VCaP (cell line): ENCODE data around the gene BTBD17.

Experiments used
- H3K27ac ChIP-seq: fragments of 450-650 bp; 2 replicates; pipeline ENCODE4 v1.5.1; 2017
- TF ChIP-seq, protein P1 (sequence below): fragments of 450-650 bp; conservative IDR thresholded peaks from 2 replicates; pipeline ENCODE4 v1.5.1; 2017; ENCODE audit warnings: mild to moderate bottlenecking, moderate library complexity

Gene BTBD17

GRCh38 chr17:74362810-74363498, 1.3 kb upstream of the BTBD17 start:
- TF ChIP-seq, protein P1, sequence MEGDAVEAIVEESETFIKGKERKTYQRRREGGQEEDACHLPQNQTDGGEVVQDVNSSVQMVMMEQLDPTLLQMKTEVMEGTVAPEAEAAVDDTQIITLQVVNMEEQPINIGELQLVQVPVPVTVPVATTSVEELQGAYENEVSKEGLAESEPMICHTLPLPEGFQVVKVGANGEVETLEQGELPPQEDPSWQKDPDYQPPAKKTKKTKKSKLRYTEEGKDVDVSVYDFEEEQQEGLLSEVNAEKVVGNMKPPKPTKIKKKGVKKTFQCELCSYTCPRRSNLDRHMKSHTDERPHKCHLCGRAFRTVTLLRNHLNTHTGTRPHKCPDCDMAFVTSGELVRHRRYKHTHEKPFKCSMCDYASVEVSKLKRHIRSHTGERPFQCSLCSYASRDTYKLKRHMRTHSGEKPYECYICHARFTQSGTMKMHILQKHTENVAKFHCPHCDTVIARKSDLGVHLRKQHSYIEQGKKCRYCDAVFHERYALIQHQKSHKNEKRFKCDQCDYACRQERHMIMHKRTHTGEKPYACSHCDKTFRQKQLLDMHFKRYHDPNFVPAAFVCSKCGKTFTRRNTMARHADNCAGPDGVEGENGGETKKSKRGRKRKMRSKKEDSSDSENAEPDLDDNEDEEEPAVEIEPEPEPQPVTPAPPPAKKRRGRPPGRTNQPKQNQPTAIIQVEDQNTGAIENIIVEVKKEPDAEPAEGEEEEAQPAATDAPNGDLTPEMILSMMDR, result no peak
- no peak overlapping the region for H3K27ac ChIP-seq

DNA sequence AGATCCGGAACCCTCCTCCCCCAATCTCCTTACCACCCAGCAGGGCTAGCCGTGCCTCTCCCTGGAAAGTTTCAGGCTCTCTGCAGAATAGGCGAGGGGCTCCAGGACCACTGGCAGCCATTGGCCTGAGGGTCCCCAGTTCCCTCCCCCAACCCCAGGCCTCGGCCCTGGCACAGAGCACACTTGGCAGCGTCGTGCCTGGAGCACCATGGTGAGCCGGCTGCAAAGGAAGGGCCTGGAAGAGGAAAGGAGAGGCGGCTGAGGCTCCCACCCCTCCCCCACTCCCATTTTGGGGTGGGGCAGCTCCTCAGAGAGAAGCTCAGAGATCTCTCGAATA, 369 bp upstream of the BTBD17 start:
- TF ChIP-seq, protein P1, result no peak
- H3K27ac ChIP-seq, result no peak overlapping the region

- TF ChIP-seq, protein P1, result no peak
Observed at GRCh38 chr17:74360899-74361229, 804 bp downstream of the BTBD17 start.

DNA sequence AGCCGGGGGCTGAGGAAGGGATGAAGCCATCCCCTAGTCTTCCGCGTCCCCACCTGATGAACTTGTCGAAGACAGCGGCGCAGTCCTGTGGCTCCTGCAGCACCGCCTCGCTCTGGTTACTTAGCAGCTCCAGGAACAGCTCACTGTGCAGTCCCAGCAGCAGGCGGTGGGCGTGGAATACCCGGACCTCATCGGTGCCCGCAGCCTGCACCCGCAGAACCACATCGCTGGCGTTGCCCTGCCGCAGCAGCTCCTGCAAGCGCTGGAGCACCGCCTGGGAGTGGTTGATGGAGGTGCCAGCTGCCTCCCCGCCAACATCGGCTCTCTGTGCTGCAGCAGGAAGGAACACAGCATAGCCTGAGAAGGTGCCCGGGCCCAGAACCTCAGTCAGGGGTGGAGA, 1.8 kb downstream of the BTBD17 start:
- no peak overlapping the region for H3K27ac ChIP-seq
- TF ChIP-seq, protein P1, result no peak

More at GRCh38 chr17:74360899-74361229, 804 bp downstream of the BTBD17 start:
- no peak overlapping the region for H3K27ac ChIP-seq

DNA sequence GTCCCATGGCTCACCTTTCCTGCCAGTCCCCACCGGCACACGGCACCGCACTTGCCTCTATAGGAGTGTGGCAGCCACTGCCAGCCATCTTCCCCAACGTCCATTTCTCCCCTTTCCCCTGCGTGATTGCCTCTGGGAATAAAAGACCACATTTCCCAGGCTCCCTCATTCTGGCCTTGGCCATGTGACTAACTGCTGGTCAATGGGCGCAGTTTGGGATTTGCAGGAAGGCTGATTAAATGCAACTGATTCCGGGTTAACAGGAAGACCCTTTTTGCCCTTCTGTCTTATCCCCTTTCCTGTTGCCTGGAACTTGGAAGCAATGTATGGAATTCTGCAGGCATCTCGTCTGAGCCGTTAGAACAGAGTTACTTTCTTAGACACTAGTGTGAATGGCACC, 3.0 kb downstream of the BTBD17 start:
- TF ChIP-seq, protein P1, result no peak
- no peak overlapping the region for H3K27ac ChIP-seq

- TF ChIP-seq, protein P1, result no peak
- no peak overlapping the region for H3K27ac ChIP-seq
Observed at GRCh38 chr17:74357466-74357809, 4.2 kb downstream of the BTBD17 start.

GRCh38 chr17:74356646-74357465, 4.8 kb downstream of the BTBD17 start:
- no peak overlapping the region for H3K27ac ChIP-seq
- TF ChIP-seq, protein P1, result no peak
